A549 (cell line): ENCODE measurements around the gene LAMC2. TPM values are rescaled to one million over a fixed set of nuclear protein-coding genes. Genes with fewer than 3 reads are reported as not detected.

Source experiments
- ATAC-seq, 2 experiments: fragments of 200-7000 bp in 1 of 2; fragments of >200 bp in 1 of 2; cut with Nextera tagmentation in 1 of 2; cut with Tn5 transposase in 1 of 2; 3 replicates each; pipeline versions ENCODE4 v1.8.0 to v1.9.1; 2018 to 2020; ENCODE audit warnings: mild to moderate bottlenecking in 1 of 2, moderate library complexity in 1 of 2
- CTCF ChIA-PET: fragments of 300-600 bp; sonication (Branson Sonifier 250); formaldehyde crosslinking; extraction: SDS; loops from one replicate; lab custom pipeline; 2021; ENCODE audit warnings: antibody characterized with exemption, inconsistent platforms; lab: Yijun Ruan, JAX
- POLR2A ChIA-PET: fragments of 350-600 bp; formaldehyde crosslinking; extraction: SDS; loops from one replicate; lab custom pipeline; 2021; ENCODE audit warnings: antibody characterized with exemption, inconsistent platforms; lab: Yijun Ruan, JAX
- DNase-seq, 2 experiments: peaks; one replicate each; pipeline versions ENCODE4 v3.0.0 to v3.0.0-alpha.2; 2011 to 2016; ENCODE audit warnings: low read depth in 1 of 2, low spot score in 1 of 2
- FAIRE-seq: peaks from 2 replicates; lab custom pipeline; 2011; peaks lifted over from hg19 to GRCh38; lab: Jason Lieb, UNC
- H3K27ac ChIP-seq, 2 experiments: fragments of >200 bp; sonication (Bioruptor Twin); formaldehyde crosslinking; 3 replicates each; pipeline ENCODE4 v1.5.1; 2016 to 2017
- H3K4me1 ChIP-seq: fragments of >200 bp; sonication (Bioruptor Twin); formaldehyde crosslinking; 3 replicates; pipeline ENCODE4 v1.6.1; 2016
- H3K4me2 ChIP-seq: fragments of >200 bp; sonication (Bioruptor Twin); formaldehyde crosslinking; 3 replicates; pipeline ENCODE4 v1.6.1; 2016
- H3K4me3 ChIP-seq: fragments of >200 bp; sonication (Bioruptor Twin); formaldehyde crosslinking; 3 replicates; pipeline ENCODE4 v1.5.1; 2016
- H3K9me3 ChIP-seq: fragments of >200 bp; sonication (Bioruptor Twin); formaldehyde crosslinking; 3 replicates; pipeline ENCODE4 v1.6.1; 2016
- CBX8 ChIP-seq: fragments of 200-600 bp; sonication (generic); IDR thresholded peaks from 2 replicates; pipeline ENCODE4 v1.6.1; 2016
- CEBPB ChIP-seq, 2 experiments: fragments of >200 bp in 1 of 2; sonication (Bioruptor Twin) in 1 of 2; formaldehyde crosslinking in 1 of 2; IDR thresholded peaks; 2 replicates each; pipeline ENCODE4 v1.6.1; 2012 to 2016
- CHD2 ChIP-seq: fragments of 150-350 bp; IDR thresholded peaks from 2 replicates; pipeline ENCODE4 v1.6.1; 2014; ENCODE audit warnings: low read length; ENCODE audit not compliant: partially characterized antibody
- FOSB ChIP-seq: fragments of 250-450 bp; sonication (Bioruptor Pico); IDR thresholded peaks from 2 replicates; pipeline ENCODE4 v1.5.0; 2020; ENCODE audit warnings: mild to moderate bottlenecking, moderate library complexity
- GATA3 ChIP-seq: IDR thresholded peaks from 2 replicates; pipeline ENCODE4 v1.6.1; 2012; ENCODE audit warnings: borderline replicate concordance
- HDAC2 ChIP-seq: fragments of 200-600 bp; sonication (generic); IDR thresholded peaks from 2 replicates; pipeline ENCODE4 v1.6.1; 2016
- HEYL ChIP-seq: fragments of 250-450 bp; sonication (Bioruptor Pico); IDR thresholded peaks from 2 replicates; pipeline ENCODE4 v1.8.0; 2021; ENCODE audit warnings: mild to moderate bottlenecking, moderate library complexity
- HOXA7 ChIP-seq: fragments of 250-450 bp; sonication (Bioruptor Pico); IDR thresholded peaks from 2 replicates; pipeline ENCODE4 v1.5.0; 2020; ENCODE audit warnings: mild to moderate bottlenecking, moderate library complexity
- HOXB5 ChIP-seq: fragments of 250-450 bp; sonication (Bioruptor Pico); IDR thresholded peaks from 2 replicates; pipeline ENCODE4 v1.5.0; 2020; ENCODE audit warnings: mild to moderate bottlenecking, moderate library complexity
- KDM1A ChIP-seq: fragments of 200-600 bp; sonication (generic); IDR thresholded peaks from 2 replicates; pipeline ENCODE4 v1.6.1; 2016; ENCODE audit warnings: low read depth, mild to moderate bottlenecking
- MAFK ChIP-seq: fragments of 450-650 bp; IDR thresholded peaks from 2 replicates; pipeline ENCODE4 v1.6.1; 2014; ENCODE audit not compliant: partially characterized antibody
- MAZ ChIP-seq: fragments of 150-350 bp; IDR thresholded peaks from 2 replicates; pipeline ENCODE4 v1.6.1; 2014; ENCODE audit warnings: antibody characterized with exemption, low read depth, low read length, borderline replicate concordance
- NPAS2 ChIP-seq: fragments of 250-450 bp; sonication (Bioruptor Pico); IDR thresholded peaks from 2 replicates; pipeline ENCODE4 v1.8.0; 2022; ENCODE audit warnings: mild to moderate bottlenecking, moderate library complexity, borderline replicate concordance
- NR3C1 ChIP-seq: fragments of >200 bp; sonication (Bioruptor Twin); formaldehyde crosslinking; IDR thresholded peaks from 3 replicates; pipeline ENCODE4 v1.6.1; 2017
- POLR2A ChIP-seq: IDR thresholded peaks from 2 replicates; pipeline ENCODE4 v1.6.1; 2012; ENCODE audit warnings: mild to moderate bottlenecking, low read length
- RARB ChIP-seq: fragments of 250-450 bp; sonication (Bioruptor Pico); IDR thresholded peaks from 2 replicates; pipeline ENCODE4 v1.8.0; 2021; ENCODE audit warnings: mild to moderate bottlenecking, moderate library complexity
- RFX5 ChIP-seq: fragments of 450-650 bp; IDR thresholded peaks from 2 replicates; pipeline ENCODE4 v1.7.1; 2014; ENCODE audit warnings: antibody characterized with exemption, mild to moderate bottlenecking, moderate library complexity
- SMC3 ChIP-seq: fragments of >200 bp; sonication (Bioruptor Twin); formaldehyde crosslinking; IDR thresholded peaks from 3 replicates; pipeline ENCODE4 v1.6.1; 2018; ENCODE audit warnings: inconsistent platforms
- TFCP2L1 ChIP-seq: fragments of 250-450 bp; sonication (Bioruptor Pico); IDR thresholded peaks from 2 replicates; pipeline ENCODE4 v1.5.0; 2021; ENCODE audit warnings: mild to moderate bottlenecking
- TP53 ChIP-seq: fragments of 250-450 bp; sonication (Bioruptor Pico); IDR thresholded peaks from 2 replicates; pipeline ENCODE4 v1.5.0; 2021; ENCODE audit warnings: mild to moderate bottlenecking, moderate library complexity
- ZC3H11A ChIP-seq: fragments of 450-650 bp; IDR thresholded peaks from 2 replicates; pipeline ENCODE4 v1.6.1; 2014; ENCODE audit warnings: antibody characterized with exemption, mild to moderate bottlenecking
- WGBS: methylation state at CpG from one replicate; pipeline ENCODE4 v1.1.6; 2017; ENCODE audit errors: missing lambda C conversion rate; 5-methylcytosine and 5-hydroxymethylcytosine counted together
- polyA plus RNA-seq, 4 experiments: library from polyadenylated mRNA; depleted of rRNA in 3 of 4; stranded (reverse); fragments of >200 nt; fragmentation: RNase III in 1 of 4; extraction: RNeasy Plus Mini Kit Qiagen cat#74134 plus additional on column Dnase treatment in 1 of 4; gene quantifications; 2 replicates in 3 of 4; 3 replicates in 1 of 4; pipeline ENCODE4 v1.2.3, GENCODE V29; 2011 to 2017
- TF ChIP-seq, protein P1 (sequence below): fragments of 450-650 bp; IDR thresholded peaks from 2 replicates; pipeline ENCODE4 v1.6.1; 2014; ENCODE audit warnings: antibody characterized with exemption
- TF ChIP-seq, protein P2 (sequence below): fragments of 200-600 bp; sonication (generic); IDR thresholded peaks from 2 replicates; pipeline ENCODE4 v1.6.1; 2016; ENCODE audit warnings: antibody characterized with exemption, mild to moderate bottlenecking, moderate library complexity
- TF ChIP-seq, protein P3 (sequence below): fragments of >200 bp; sonication (Bioruptor Twin); formaldehyde crosslinking; IDR thresholded peaks from 3 replicates; pipeline ENCODE4 v1.6.1; 2016
- TF ChIP-seq, protein P4 (sequence below): fragments of >200 bp; sonication (Bioruptor Twin); formaldehyde crosslinking; IDR thresholded peaks from 2 replicates; pipeline ENCODE4 v1.6.1; 2016
- TF ChIP-seq, protein P5 (sequence below): IDR thresholded peaks from 2 replicates; pipeline ENCODE4 v1.6.1; 2012

LAMC2 gene
- polyA plus RNA-seq, 2 of the 4 experiments (the other 2 are of a cell fraction) = 8.5 to 24.1 TPM

DNA sequence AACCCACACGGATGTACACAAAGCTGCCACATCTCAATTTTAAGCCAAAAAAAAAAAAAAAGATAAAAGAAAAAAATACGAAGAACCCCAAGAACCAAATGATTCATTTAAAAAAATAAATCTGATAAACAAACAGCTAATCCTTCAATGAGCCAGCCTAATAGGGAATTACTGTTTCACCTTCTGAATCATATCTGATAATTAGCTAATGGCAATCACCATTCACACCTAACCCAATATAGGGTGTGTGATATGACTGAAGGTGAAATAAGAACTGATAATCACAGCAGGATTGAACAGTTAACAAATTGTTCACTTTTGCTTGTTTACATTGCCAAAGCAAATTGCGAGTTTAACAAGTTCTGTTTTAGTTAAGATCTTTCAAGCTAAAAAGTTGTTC lies 61.4 kb downstream of the LAMC2 start:
- WGBS = 73% methylated on average over 3 of the region's 3 CpGs
- DNase-seq = no peak
- FAIRE-seq = no peak
- no peak overlapping the region for H3K4me3 ChIP-seq
- CTCF ChIA-PET = interaction anchor here (0.6 to 4.0 kb wide), 3 partner anchors 12 to 56 kb away, joined by 3 to 17 read pairs (median 3); no protein-coding TSS in a partner anchor
- POLR2A ChIA-PET = no interaction called here
- H3K4me2 ChIP-seq = no peak overlapping the region
- no peak overlapping the region for H3K27ac ChIP-seq
- H3K4me1 ChIP-seq = peaks cover 4% of the 10 kb centered on the region; the same call in 2 of the 3 replicates
- no peak for ATAC-seq
- 0 out of 3 replicates have a peak, but pooled peaks cover 4% of the 10 kb centered on the region for H3K9me3 ChIP-seq
- TF ChIP-seq HOXA7 (CRISPR knock-in tag) (no peak), MAFK (no peak), NR3C1 (no peak), TFCP2L1 (CRISPR knock-in tag) (no peak), HEYL (CRISPR knock-in tag) (no peak), NPAS2 (CRISPR knock-in tag) (no peak), FOSB (no peak), TP53 (CRISPR knock-in tag) (no peak), CHD2 (no peak), RFX5 (no peak), CEBPB (IDR thresholded peaks at IDR 0.05) (no peak), SMC3 (no peak)
- TF ChIP-seq, protein P1, sequence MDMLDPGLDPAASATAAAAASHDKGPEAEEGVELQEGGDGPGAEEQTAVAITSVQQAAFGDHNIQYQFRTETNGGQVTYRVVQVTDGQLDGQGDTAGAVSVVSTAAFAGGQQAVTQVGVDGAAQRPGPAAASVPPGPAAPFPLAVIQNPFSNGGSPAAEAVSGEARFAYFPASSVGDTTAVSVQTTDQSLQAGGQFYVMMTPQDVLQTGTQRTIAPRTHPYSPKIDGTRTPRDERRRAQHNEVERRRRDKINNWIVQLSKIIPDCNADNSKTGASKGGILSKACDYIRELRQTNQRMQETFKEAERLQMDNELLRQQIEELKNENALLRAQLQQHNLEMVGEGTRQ = no peak
- TF ChIP-seq, protein P2, sequence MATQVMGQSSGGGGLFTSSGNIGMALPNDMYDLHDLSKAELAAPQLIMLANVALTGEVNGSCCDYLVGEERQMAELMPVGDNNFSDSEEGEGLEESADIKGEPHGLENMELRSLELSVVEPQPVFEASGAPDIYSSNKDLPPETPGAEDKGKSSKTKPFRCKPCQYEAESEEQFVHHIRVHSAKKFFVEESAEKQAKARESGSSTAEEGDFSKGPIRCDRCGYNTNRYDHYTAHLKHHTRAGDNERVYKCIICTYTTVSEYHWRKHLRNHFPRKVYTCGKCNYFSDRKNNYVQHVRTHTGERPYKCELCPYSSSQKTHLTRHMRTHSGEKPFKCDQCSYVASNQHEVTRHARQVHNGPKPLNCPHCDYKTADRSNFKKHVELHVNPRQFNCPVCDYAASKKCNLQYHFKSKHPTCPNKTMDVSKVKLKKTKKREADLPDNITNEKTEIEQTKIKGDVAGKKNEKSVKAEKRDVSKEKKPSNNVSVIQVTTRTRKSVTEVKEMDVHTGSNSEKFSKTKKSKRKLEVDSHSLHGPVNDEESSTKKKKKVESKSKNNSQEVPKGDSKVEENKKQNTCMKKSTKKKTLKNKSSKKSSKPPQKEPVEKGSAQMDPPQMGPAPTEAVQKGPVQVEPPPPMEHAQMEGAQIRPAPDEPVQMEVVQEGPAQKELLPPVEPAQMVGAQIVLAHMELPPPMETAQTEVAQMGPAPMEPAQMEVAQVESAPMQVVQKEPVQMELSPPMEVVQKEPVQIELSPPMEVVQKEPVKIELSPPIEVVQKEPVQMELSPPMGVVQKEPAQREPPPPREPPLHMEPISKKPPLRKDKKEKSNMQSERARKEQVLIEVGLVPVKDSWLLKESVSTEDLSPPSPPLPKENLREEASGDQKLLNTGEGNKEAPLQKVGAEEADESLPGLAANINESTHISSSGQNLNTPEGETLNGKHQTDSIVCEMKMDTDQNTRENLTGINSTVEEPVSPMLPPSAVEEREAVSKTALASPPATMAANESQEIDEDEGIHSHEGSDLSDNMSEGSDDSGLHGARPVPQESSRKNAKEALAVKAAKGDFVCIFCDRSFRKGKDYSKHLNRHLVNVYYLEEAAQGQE = no peak
- TF ChIP-seq, protein P3, sequence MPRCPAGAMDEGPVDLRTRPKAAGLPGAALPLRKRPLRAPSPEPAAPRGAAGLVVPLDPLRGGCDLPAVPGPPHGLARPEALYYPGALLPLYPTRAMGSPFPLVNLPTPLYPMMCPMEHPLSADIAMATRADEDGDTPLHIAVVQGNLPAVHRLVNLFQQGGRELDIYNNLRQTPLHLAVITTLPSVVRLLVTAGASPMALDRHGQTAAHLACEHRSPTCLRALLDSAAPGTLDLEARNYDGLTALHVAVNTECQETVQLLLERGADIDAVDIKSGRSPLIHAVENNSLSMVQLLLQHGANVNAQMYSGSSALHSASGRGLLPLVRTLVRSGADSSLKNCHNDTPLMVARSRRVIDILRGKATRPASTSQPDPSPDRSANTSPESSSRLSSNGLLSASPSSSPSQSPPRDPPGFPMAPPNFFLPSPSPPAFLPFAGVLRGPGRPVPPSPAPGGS = no peak
- TF ChIP-seq, protein P4, sequence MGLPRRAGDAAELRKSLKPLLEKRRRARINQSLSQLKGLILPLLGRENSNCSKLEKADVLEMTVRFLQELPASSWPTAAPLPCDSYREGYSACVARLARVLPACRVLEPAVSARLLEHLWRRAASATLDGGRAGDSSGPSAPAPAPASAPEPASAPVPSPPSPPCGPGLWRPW = no peak

DNA sequence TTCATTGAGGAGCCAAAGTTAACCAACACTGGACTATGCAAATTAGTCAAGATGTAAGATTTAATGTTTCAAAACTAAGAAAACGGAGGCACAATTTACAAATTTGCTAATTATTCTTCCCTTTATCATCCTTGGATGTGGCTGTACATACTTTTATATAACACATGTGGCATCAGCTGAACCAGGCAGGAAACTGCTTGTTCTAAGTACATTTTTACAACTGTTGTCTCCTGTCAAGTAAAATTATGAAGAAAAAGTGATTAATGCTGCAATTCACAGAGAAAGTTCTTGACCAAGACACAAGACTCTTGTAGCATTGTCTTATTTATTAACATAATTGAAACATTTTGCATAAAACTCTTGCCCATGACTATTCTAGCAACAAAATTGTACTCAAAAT lies 61.9 kb downstream of the LAMC2 start:
- no peak for ATAC-seq
- WGBS = 83% methylated on average over 1 of the region's 1 CpG
- peaks cover 4% of the 10 kb centered on the region; the same call in 2 of the 3 replicates for H3K4me1 ChIP-seq
- H3K9me3 ChIP-seq = 0 out of 3 replicates have a peak, but pooled peaks cover 4% of the 10 kb centered on the region
- ChIA-PET CTCF (interaction anchor here (0.6 to 1.4 kb wide), 3 partner anchors 13 to 56 kb away, joined by 3 to 5 read pairs (median 3); no protein-coding TSS in a partner anchor), POLR2A (no interaction called here)
- DNase-seq = no peak
- TF ChIP-seq HDAC2 = no peak
- TF ChIP-seq CBX8 = no peak
- no peak for TF ChIP-seq HOXB5 (CRISPR knock-in tag)
- TF ChIP-seq CEBPB (IDR thresholded peaks at IDR 0.05) = no peak
- TF ChIP-seq MAZ = no peak
- no peak for TF ChIP-seq ZC3H11A
- TF ChIP-seq POLR2A = no peak
- no peak for TF ChIP-seq GATA3
- TF ChIP-seq KDM1A = no peak
- TF ChIP-seq RARB (CRISPR knock-in tag) = no peak
- no peak for TF ChIP-seq HEYL (CRISPR knock-in tag)
- TF ChIP-seq, protein P5, sequence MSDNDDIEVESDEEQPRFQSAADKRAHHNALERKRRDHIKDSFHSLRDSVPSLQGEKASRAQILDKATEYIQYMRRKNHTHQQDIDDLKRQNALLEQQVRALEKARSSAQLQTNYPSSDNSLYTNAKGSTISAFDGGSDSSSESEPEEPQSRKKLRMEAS = no peak
- no peak overlapping the region for H3K4me3 ChIP-seq
- no peak for FAIRE-seq
- no peak overlapping the region for H3K4me2 ChIP-seq
- H3K27ac ChIP-seq = no peak overlapping the region
